ENCODE measurements around the gene SCTR.

Gene SCTR

GRCh38 chr2:119440873-119441272 lies 83.4 kb downstream of the SCTR start:
- DNase-seq: no peak

- no peak for DNase-seq
Measured at GRCh38 chr2:119440501-119440870, 83.8 kb downstream of the SCTR start.

- DNase-seq: no peak
Measured at GRCh38 chr2:119439574-119440500, 84.4 kb downstream of the SCTR start.

DNA sequence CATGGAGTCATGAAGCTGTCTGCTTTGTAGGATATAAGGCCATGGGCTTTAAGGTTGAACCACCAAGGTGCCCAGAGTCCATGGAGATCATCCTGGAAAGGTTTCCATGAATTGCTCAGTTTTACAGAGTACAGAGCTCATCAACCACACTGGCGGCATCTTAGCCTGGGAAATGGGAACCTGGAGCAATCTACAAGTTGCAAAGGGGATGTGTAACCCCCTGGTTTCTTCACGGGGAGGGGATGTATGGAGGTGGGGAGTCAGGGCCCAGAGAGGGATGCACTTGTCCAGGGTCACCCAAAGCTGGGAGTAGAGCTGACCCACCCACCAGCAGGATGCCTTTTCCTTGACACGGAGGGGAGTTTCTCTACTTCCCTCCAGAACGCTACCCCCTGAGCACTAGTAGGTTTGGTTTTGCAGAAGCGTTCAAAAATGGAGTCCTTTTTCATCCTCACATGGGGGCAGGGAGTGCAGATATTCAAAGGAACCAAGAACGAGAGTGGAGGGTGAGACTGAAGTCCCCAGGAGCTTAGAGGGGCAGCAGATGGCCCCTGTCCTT lies 85.5 kb downstream of the SCTR start:
- no peak for DNase-seq

GRCh38 chr2:119438128-119438656 lies 86.1 kb downstream of the SCTR start:
- DNase-seq: no peak

GRCh38 chr2:119436993-119437772 lies 87.1 kb downstream of the SCTR start:
- no peak for DNase-seq

GRCh38 chr2:119435953-119436297 lies 88.4 kb downstream of the SCTR start:
- no peak for DNase-seq

DNA sequence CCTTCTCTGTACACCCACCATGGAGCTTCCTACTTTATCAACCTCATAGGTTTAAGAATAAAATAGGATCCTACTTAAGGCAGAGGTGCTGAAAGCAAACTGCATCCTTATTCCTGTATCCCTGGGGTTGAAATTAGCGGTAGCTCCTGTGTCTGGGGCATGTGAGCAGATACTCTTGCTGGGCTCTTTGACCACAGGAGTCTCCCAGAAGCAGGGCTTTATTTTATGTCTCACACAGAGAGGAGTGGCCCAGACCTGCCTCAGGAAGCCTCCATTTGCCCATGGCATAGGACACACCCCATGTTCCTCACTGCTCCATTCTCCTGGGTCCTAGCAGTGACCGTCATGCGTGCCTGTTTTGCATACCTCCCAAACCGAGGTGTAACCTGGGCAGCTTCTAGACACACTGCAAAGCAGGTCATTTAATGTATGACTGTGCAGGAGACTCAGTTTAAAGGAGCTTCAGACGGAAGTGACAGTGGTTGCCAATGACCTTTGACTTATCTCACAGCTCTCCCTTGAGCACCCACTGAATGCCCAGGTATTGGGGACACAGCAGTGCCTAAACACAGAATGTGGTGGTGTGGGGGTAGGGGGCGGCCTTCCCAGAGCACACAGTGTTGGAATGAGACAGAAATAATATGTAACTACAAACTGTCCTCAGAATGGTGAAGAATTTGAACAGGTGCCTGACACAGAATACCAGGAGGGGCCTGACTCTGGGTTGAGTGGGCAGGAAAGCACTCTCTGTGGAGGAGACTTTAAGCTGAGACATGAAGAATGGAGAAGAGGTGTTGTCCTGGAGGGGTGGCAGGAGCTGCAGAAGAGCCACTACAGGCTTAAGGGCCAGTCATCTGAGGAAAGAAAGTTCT lies 89.0 kb downstream of the SCTR start:
- DNase-seq: no peak

GRCh38 chr2:119434664-119435063 lies 89.6 kb downstream of the SCTR start:
- no peak for DNase-seq

DNA sequence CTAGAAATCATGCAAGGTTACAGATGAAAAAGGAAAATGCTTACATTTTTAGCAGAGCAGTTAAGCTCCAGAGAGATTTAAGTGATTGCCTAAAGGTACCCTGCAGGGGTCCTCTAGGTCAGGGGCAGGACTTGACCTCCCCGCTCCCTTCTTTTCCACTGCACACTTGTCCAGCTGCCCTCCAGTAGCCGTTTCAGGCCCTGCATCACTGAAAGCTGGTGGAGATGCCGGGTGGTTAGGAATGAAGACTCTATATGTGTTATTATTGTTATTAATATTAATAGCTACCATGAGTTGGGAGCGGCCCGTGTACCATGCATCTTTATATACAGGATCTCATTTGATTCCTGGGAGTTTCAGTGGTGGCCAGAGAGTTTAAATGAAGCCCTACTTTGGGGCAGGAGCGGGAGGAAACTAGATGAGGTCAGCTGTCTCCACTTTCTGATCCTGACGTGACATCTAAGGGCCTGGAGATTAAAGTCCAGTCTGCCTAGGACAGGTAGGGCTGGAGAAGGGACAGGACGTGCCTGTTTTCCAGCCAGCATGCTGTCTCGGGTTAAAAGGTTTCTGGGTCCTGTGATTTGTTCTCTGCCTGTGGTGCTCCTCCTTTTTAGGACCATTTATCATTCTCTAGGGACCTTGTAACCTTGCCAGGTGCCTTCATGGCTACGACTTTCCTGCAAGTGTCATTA lies 90.5 kb downstream of the SCTR start:
- DNase-seq: no peak

DNA sequence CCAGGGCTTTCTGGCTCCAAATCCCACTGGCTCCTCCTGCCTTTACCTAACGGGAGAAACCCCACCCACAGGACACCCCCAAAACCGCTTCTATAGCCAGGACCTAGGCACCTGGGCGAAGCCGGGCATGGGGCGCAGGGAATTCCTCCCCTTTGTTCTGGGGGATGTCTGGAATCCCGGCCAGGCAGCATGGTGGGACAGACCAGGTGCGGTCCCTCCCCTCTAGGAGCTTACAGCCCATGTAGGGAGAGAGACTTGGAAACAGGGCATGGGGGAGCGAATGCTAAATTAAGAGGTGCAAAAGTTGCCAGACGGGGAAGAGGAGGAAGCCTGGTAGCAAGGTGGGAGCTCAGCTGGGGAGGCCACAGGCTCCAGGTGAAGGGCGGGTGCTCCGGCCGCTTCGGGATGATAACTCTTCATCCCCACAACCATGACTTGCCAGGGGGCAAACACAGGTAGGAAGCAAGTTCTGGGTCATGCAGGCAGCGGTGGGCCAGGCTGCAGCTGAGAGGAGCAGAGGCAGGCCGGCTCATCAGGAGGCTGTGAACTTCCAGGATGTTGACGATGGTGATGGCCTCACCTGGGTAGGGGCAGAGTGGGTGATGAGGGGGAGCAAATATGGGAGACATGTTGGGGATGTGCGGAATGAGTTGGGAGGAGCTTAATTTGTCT lies 91.3 kb downstream of the SCTR start:
- DNase-seq: no peak

DNA sequence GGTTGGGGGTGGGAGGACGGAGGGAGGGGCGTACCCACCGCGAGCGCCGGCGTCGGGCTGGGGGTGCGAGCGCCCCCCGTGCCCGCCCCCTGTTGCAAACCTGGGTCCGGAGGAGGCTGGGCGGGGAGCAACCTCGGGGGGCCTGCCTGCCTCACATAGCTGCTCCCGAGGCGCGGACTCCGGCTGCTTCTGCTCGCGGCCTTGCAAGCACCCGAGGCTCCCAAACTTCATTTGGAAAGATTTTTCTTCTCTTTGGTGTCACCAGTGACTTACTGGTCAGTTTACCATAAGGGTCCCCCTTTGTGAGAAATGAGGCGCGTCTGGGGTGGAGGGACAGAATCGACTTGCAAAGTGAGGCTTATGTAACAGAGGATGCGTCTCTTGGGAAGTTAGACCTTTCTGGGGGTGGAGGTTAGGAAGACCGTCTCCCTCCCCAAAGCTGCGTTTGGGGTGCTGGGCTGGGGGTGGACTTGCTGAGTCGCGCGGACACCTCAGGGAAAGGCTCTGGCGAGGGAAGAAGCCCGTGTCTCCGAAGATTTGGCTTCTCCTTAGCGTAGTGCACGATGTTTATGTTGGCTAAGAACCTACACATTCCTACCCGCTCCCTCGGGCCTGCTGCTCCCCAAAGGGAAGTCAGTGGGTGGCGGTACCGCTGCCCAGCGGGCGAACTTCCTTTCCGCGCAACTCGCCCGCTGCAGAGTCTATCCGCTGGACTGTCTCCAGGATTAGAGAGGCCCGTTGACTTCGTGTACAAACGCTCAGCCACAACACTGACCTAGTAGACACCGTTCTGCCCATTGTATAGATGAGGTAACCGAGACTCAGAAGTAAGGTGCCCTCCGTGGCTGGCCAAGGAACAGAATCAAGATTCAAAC lies 92.1 kb downstream of the SCTR start:
- no peak for DNase-seq

DNA sequence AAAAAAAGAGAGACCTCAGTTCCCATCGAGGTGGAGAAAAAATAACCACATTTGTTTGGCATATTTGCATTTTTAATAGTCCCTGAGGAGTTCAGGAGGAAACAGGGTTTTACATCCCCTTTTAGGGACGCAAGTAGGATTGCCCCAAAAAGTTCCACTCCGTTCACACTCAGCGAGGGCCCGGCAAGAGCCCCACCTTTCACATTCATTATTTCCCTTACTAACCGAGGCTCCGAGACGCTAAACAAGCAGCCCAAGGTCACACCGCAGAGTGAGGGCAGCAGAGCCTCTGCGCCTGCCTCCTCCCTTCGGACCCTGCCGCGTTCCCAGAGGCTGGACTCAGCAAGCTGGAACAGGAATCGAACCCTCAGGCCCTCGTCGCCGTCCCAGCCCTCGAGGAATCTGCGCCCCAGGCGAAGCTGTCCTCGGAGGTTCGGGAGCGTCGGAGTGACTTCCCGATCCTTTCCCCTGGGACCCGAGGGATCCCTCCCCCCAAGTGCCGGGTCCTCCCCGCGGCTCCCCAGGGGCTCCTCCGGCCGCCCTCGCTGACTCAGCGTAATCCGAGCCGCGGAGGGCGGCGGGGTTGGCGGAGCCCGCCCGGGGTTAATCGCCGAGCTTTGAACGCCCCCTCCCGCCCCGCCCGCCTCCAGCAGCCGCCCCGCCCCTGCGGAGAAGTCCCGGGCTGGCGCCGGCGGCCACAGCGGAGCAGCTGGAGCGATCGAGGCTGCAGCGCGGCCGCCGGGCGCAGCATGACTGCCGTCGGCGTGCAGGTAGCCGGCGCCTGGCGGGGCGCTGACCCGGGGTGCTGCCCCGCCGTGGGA lies 92.9 kb downstream of the SCTR start, which contains the start of gene TMEM37:
Gene TMEM37 (plus strand): TSS at position 700 of the 821 bp plus-strand sequence. CDS start 50 bp downstream, at position 750.
- DNase-seq: no peak

DNA sequence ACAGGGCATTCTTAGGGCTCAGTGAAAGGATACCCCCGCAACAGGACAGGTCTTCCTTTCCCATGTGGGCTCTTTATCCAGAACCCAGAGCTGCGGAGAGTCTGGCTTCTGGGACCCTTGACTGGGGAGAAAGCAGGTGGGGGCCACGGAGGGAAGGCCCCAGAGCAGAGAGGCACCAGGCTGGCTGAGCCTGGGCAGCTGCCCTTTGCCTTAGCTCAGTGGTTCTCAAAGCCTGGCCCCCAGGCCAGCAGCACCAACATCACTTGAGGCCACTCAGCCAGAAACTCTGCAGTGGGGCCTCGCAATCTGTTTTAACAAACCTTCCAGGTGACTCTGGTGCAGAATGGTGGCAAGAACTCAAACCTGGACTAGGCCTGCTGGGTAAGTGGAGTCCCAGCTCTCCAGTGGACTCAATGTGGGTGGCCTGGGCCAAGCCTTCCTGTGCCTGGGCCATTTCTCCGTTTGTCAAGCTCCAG lies 94.2 kb downstream of the SCTR start:
- DNase-seq: no peak

DNA sequence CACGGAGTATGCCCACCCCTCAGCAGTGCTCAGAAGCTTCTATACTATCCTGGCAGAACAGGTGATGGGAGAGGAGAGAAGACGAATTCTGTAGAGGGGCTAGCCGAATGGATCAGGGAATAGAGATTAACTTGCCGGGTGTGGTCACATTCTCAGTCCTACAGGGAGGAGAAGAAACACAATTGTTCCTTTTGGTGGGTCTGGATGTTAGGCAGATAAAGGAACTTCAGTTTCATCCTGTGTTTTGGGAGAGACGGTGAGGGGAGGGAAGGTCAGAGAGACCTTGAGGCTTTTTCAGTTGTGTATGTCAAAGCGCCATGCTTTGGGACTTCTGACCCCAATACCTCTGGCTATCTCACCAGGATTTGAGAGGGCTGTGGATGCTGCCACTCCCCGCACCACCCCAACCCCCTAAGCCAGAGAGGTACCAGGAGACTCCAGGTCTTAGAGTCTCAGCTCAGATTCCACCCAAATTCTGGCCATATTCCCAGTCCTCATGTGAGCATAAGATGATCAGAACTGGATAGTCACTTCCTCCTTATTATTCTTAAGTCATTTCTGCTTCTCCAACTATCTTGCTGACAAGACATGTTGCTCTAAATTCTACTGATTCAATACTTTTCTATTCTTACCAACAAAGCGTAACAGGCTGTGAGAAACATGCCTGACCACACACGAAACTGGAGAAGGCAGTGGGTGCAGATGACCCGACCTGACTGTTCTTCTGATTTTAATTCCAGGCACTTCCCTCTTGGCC lies 94.9 kb downstream of the SCTR start:
- no peak for DNase-seq

GRCh38 chr2:119428488-119429224 lies 95.6 kb downstream of the SCTR start:
- DNase-seq: no peak

GRCh38 chr2:119427756-119428155 lies 96.5 kb downstream of the SCTR start:
- DNase-seq: no peak
